NB4 (cell line): Measurements from ENCODE around the gene TBC1D25.

Source experiments
- POLR2A ChIP-seq: IDR thresholded peaks from 2 replicates; pipeline ENCODE4 v1.6.1; 2011; ENCODE audit warnings: mild to moderate bottlenecking; ENCODE audit not compliant: insufficient read length; ENCODE audit errors: extremely low read depth
- TF ChIP-seq, protein P1 (sequence below): IDR thresholded peaks from one replicate; pipeline ENCODE4 v1.5.1; 2012; ENCODE audit warnings: low read depth, low read length

DNA sequence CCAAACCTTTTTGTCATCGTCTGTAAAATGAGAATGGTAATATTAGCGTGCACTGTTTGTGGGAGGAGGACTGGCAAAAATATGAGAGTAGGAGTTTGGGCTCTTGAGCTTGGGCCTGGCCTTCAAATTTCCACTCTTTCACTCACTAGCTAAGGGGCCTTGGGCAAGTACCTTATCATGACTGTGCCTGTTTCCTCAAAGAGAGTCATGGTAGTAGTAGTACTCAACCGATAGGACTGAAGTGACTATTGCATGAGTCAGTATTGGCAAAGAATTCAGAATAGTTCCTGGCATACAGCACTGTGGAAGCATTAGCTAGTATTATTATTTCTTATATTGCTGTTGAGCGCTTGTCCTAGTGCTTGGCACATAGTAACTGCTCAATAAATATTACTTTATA is 18.8 kb downstream of the TBC1D25 start:
- TF ChIP-seq, protein P1, sequence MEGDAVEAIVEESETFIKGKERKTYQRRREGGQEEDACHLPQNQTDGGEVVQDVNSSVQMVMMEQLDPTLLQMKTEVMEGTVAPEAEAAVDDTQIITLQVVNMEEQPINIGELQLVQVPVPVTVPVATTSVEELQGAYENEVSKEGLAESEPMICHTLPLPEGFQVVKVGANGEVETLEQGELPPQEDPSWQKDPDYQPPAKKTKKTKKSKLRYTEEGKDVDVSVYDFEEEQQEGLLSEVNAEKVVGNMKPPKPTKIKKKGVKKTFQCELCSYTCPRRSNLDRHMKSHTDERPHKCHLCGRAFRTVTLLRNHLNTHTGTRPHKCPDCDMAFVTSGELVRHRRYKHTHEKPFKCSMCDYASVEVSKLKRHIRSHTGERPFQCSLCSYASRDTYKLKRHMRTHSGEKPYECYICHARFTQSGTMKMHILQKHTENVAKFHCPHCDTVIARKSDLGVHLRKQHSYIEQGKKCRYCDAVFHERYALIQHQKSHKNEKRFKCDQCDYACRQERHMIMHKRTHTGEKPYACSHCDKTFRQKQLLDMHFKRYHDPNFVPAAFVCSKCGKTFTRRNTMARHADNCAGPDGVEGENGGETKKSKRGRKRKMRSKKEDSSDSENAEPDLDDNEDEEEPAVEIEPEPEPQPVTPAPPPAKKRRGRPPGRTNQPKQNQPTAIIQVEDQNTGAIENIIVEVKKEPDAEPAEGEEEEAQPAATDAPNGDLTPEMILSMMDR, result no peak
- no peak for TF ChIP-seq POLR2A
